RCC 7860 (cell line): ENCODE measurements around the gene L3MBTL2.

Experiments used
- DNase-seq: peaks from one replicate; pipeline ENCODE4 v3.0.0-alpha.2; 2015; ENCODE audit warnings: low spot score
- FAIRE-seq: peaks from 2 replicates; lab custom pipeline; 2012; peaks lifted over from hg19 to GRCh38; lab: Jason Lieb, UNC

The L3MBTL2 gene

DNA sequence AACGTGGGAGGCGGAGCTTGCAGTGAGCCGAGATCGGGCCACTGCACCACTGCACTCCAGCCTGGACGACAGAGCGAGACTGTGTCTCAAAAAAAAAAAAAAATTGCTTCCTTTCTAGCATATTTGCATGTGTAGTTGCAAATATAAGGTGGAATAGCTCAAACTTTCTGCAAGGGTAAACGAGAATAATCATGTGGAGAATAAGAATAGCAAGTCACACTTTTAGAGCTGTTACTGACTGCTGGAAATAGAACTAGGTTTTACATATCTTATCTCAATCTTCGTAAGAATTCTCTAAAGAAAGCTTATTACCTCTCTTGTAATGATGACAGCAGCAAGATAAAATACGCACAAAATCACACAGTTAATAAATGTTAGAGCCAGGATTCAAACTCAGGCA lies 1.6 kb downstream of the L3MBTL2 start:
- DNase-seq = no peak
- FAIRE-seq = no peak

DNA sequence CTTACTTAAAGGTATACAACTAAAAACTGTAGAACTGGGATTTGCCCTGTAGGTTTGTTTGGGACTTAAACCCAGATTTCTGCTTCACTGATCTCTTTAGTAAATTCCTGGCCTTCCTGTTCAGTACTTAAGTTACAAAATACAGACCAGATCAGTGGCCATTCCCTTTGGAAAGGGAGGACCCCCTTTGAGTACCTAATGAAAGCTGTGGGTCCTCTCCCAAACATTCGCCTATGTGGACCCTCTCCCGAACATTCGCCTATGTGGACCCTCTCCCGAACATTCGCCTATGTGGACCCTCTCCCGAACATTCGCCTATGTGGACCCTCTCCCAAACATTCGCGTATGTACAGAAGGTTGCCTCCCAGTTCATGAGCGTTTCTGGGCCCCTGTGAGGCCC lies 10.3 kb downstream of the L3MBTL2 start:
- no peak for FAIRE-seq
- no peak for DNase-seq

DNA sequence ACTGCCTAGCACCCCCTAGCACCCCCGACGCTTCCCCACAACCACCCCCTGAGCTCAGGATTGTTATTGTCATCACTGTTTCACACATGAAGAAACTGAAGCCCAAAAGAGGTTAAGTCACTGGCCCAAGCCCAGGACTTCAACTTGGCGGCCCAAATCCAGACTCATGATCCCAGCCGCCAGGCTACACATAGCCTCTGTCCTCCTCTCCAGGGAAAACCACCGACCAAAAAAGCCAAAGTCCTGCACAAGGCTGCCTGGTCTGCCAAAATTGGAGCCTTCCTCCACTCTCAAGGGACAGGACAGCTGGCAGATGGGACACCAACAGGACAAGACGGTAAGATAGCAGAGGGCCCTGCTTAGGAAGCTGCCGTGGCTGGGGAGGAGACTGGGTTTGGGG lies 10.8 kb downstream of the L3MBTL2 start:
- no peak for FAIRE-seq
- no peak for DNase-seq

DNA sequence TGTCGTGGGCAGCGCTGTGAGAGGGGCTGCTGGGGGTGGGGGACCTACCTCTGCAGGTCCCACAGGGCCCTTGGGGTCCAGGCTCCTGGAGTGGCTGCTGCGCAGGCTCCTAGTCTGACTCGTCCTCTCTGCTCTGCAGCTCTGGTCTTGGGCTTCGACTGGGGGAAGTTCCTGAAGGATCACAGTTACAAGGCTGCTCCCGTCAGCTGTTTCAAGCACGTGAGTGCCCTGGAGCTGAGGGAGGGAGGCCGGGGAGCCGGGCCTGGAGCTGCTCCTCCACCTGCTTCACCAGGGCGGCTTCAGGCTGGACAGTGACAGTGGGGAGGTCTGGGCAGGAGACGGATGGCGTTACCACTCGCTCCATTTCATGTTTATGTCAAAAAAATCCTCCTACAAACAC lies 11.9 kb downstream of the L3MBTL2 start:
- no peak for DNase-seq
- FAIRE-seq = no peak

- no peak for DNase-seq
- no peak for FAIRE-seq
These were observed 12.5 kb downstream of the L3MBTL2 start for GRCh38 chr22:41217553-41218157.

GRCh38 chr22:41222846-41223507 lies 17.9 kb downstream of the L3MBTL2 start:
- DNase-seq = no peak
- FAIRE-seq = no peak

- no peak for FAIRE-seq
These were observed 18.4 kb downstream of the L3MBTL2 start for GRCh38 chr22:41223535-41223934.

DNA sequence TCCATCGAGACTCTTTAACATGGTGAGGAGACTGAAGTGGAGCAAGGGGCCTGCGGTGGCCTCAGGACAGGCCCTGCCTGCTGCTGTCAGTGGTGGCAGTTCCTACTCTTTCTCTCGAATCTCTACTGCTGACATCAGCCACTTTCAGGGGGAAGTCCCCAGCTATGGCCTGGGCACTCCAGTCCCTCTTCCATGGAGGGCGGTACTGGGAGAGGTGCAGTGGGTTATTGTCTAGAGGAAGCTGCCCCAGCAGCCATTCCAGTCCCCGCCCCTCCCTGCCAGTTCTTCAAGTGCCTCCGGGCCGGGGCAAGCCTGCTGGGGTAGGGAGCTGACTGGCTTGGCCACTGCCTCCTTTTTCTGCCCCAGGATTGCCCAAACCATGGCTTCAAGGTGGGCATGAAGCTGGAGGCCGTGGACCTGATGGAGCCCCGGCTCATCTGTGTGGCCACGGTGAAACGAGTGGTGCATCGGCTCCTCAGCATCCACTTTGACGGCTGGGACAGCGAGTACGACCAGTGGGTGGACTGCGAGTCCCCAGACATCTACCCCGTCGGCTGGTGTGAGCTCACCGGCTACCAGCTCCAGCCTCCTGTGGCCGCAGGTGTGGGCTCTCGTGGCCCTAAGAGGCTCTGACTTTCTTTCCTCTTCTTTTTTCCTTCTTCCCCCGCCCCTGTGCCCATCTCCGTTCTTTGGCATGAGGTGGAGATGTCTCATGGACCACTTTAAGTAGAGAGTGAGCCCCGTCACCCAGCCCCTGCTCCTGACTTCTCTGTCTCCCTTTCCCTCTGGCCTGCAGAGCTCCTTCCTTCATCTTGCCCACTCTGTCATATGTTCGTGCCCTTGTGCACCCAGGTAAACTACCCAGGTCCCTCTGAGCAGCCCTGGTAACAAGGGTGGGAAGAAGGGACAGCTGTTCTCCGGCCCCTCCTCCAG lies 21.9 kb downstream of the L3MBTL2 start:
- DNase-seq (no peak), FAIRE-seq (no peak)

More at GRCh38 chr22:41223535-41223934, 18.4 kb downstream of the L3MBTL2 start:
- DNase-seq = no peak

GRCh38 chr22:41229215-41229614 lies 24.1 kb downstream of the L3MBTL2 start:
- no peak for FAIRE-seq

DNA sequence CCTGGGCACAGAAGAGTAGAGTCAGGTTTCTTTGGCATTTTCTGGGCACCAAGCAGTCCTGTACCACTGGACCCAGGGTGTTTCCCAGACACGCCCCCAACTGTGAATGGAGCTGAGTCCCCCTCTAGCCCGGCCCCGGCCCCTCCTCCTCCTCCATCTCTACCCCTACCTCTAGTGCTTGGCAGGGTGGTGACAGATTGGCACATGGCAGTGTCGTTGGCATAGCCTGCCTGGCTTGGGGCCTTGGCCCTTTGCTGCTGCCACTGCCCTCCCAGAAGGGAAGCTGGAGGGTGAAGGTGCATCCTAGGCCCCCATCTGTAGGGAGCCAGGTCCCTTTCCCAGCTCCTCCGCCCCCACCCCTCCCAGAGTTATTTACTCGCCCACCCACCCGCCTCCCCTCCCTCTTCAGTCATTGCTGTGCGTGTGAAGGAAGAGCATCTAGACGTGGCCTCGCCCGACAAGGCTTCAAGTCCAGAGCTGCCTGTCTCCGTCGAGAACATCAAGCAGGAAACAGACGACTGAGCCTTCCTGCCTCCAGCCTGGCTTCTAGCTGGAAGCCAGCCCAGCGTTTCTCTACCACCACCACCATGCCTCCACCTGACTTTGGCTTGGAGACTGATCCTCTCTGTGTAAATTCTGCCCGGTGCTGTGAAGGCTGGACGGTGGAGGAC lies 24.8 kb downstream of the L3MBTL2 start:
- no peak for FAIRE-seq
- no peak for DNase-seq

More at GRCh38 chr22:41229215-41229614, 24.1 kb downstream of the L3MBTL2 start:
- no peak for DNase-seq

- FAIRE-seq (no peak), DNase-seq (no peak)
These were observed 25.3 kb downstream of the L3MBTL2 start for GRCh38 chr22:41230401-41230785.

GRCh38 chr22:41231369-41231768 lies 26.3 kb downstream of the L3MBTL2 start:
- no peak for FAIRE-seq
- no peak for DNase-seq

DNA sequence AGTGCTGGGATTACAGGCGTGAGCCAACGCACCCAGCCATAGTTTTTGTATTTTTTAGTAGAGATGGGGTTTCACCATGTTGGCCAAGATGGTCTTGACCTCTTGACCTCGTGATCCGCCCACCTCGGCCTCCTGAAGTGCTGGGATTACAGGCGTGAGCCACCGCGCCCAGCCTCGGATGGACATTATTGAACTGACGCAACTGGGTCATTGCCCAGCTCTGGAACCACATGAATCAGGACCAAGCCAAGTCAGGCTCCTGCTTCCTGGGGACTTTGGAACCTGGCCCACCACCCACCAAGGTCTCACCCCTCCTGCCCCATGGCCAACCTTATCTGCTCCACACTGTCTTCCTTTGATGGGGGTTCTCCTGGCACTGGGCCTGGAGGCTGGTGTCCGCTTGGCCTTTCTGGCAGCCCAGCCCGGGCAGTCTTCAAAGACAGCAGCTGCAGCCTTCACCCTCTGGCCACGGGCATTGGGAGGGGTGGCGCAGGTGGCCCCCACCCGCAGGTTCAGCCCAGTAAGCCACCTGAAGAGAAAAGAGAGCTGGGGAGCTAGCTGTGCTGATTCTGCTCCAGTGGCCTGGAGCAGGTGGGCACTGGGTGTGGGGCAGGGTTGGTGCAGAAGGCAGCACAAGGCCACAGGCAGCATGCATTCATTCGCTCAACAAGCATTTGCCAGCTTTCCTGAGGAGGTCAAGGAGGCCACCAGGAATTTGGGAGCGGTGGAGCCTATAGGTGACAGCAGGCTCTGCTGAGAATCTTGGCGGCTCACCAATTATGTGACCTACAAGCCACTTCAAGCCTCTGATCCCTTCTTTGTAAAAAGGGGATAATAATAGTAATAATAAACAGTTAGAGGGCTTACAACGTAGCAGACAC lies 29.9 kb downstream of the L3MBTL2 start:
- FAIRE-seq (no peak), DNase-seq (no peak)

DNA sequence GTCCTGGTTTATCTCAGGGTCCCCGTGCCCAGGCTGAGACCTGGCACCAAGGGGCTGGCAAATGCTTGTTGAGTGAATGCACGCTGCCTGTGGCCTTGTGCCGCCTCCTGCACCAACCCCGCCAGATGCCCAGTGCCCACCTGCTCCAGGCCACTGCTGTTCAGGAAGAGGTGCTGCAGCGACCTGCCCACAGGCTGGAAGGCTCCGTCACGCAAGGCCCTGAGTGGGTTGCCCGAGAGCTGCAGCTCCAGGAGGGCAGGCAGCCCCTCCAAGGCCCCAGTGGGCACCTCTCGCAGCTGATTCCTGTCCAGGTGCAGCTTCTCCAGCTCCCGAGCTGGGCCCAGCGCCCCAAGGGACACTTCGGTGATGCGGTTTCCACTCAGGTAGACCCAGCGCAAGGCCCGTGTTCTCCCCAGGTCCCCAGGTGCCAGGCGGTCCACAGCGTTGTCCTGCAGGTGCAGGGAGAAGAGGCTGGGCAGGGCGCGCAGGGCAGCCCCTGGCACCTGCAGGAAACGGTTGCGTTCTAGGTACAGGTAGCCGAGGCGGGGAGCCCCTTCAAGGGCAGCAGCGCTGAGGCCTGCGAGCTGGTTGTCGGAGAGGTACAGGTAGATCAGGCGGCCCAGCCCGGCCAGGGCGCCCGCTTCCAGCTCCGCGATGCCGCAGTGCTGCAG lies 32.1 kb downstream of the L3MBTL2 start:
- DNase-seq (no peak), FAIRE-seq (no peak)

GRCh38 chr22:41237707-41238569 lies 32.8 kb downstream of the L3MBTL2 start:
- no peak for FAIRE-seq

GRCh38 chr22:41238570-41239442 lies 33.7 kb downstream of the L3MBTL2 start:
- DNase-seq = no peak
- no peak for FAIRE-seq

More at GRCh38 chr22:41237707-41238569, 32.8 kb downstream of the L3MBTL2 start:
- no peak for DNase-seq

DNA sequence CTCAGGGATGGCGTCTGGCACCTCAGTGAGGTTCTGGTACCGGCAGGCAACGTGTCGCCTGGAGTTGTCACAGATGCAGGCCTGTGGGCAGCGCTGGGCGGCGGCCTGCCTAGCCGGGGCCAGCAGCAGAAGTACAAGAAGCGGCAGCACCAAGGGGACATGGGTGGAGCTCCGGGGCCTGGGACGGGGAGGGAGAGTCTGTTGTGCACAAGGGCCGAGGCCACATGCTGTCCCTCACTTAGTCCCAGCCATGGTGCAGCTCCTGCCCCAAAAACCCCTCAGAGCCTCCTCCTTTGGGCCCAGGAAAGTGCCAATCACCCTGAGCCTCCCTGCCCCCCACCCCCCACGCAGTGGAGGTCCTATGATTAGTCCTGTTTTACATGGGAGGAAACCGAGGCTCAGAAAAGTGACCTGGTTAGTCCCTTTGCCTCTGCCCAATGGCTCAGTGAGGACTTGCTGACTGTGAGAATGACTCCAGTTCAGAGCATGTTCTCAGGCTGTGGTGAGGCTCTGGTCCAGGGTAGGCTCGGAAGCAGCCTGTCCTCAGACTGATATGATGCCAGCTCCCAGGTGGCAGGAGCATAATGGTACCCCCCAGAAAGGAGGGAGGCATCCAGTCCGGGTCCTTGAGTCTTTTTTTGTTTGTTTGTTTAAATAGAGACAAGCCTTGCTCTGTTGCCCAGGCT lies 34.5 kb downstream of the L3MBTL2 start:
- no peak for FAIRE-seq
- no peak for DNase-seq
